ENCODE results near the gene NCK2.

NCK2 gene

DNA sequence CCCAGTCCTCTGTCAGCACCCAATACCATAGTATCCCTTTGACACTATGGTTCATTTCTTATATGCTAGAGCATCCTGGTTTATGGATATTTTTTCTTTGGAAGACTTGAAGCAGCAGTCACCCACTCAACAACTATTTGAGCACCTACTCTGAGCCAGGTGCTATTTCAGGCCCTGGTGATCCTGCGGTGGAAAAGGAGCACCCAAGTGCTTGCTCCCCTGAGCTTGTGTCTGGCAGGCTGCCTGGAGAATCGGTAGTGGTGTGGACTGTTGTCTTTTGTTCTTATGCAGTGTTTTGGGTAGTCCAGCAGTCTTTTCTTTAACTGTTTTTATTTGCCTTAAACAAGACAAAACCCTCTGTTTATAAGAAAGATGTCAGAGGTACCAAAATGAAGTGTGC lies 28.9 kb downstream of the NCK2 start:
- peaks cover 43 to 47% of the 10 kb centered on the region in 2 donors for H3K4me1 ChIP-seq (ENCODE audit: control insufficient read depth in 1 of 2, insufficient read depth in 2 of 2, low read length in 2 of 2)
- H3K9ac ChIP-seq (ENCODE audit: low read depth in 1 of 2, low read length in 2 of 2): no peak overlapping the region
- no peak overlapping the region for H3K27ac ChIP-seq (ENCODE audit: low read depth, low read length)
- H3K4me3 ChIP-seq (ENCODE audit: low read depth in 1 of 2, low read length in 2 of 2): no peak overlapping the region
- H3K9me3 ChIP-seq (ENCODE audit: control insufficient read depth in 1 of 2, low read length in 2 of 2): no peaks in the 10 kb centered on the region
- peaks cover 9 to 19% of the 10 kb centered on the region in 2 donors for H3K36me3 ChIP-seq (ENCODE audit: control insufficient read depth in 1 of 2, insufficient read depth in 2 of 2, low read length in 2 of 2)
- no peaks in the 10 kb centered on the region for H3K27me3 ChIP-seq (ENCODE audit: control insufficient read depth in 1 of 2, insufficient read depth in 2 of 2, low read length in 2 of 2)

DNA sequence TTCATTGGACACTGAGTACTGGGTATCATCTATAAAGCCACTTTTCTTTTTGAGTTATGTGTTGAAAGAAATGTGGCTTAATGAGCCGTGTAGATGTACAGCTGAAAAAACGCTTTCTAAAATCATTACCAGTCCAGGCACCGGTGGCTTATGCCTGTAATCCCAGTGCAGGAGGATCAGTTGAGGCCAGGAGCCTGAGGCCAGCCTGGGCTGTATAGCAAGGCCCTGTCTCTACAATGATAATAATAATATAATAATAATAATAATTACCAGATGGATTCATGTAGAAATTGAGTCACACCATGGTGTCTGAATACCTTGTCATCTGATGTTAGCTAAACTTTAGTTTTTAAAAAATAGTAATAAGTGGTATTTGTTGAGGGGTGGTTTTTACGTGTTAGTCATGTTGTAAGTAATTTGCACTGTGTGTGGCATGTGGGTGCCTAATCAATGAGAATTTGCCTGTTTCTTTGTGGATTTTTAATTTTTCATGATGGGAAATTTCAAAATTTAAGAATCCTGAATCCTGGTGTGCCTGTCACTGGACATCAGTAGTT lies 30.1 kb downstream of the NCK2 start:
- Histone ChIP-seq H3K36me3 (ENCODE audit: control insufficient read depth in 1 of 2, insufficient read depth in 2 of 2, low read length in 2 of 2) (peaks cover 9 to 19% of the 10 kb centered on the region in 2 donors), H3K27me3 (ENCODE audit: control insufficient read depth in 1 of 2, insufficient read depth in 2 of 2, low read length in 2 of 2) (no peaks in the 10 kb centered on the region), H3K4me3 (ENCODE audit: low read depth in 1 of 2, low read length in 2 of 2) (no peak overlapping the region), H3K9ac (ENCODE audit: low read depth in 1 of 2, low read length in 2 of 2) (no peak overlapping the region), H3K4me1 (ENCODE audit: control insufficient read depth in 1 of 2, insufficient read depth in 2 of 2, low read length in 2 of 2) (peaks cover 46 to 50% of the 10 kb centered on the region in 2 donors), H3K9me3 (ENCODE audit: control insufficient read depth in 1 of 2, low read length in 2 of 2) (no peaks in the 10 kb centered on the region), H3K27ac (ENCODE audit: low read depth, low read length) (no peak overlapping the region)

DNA sequence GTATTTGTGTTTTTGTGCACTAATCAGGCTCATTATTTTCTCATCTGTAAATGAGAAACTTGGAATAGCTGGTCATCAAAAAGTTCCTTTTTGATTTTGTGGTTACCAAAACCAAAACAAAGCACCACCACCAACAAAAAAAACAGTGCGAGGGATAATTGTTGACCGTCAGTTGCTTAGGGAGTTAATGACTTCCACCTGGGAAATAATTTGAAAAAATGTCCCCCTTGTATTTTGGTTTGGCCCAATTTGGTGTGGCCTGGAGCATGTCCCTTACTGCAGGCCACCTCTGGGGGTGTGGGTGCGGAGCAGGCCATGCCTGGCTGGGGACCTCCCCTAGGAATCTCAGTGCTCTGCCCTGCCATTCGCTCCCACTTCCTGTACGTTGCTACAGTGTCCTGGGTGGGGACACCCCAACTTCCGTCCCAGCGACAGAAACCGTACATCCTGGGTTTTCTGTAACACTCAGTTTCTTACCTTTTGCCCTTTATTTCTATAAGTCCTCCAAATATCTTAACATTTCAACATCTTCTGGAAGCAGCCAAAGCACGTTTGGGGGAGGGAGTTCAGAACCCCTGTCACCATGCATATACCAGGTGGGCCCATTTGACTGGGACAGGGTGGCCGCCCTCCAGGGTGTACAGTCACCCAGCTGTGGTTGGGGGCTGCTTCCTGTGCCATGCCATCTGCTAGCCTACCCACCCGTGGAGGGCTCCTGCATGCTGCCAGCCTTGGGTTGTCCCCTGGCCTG lies 31.3 kb downstream of the NCK2 start:
- H3K9ac ChIP-seq (ENCODE audit: low read depth in 1 of 2, low read length in 2 of 2): no peak overlapping the region
- H3K27ac ChIP-seq (ENCODE audit: low read depth, low read length): no peak overlapping the region
- H3K4me3 ChIP-seq (ENCODE audit: low read depth in 1 of 2, low read length in 2 of 2): peak overlapping the region in 1 of 2 donors; percentile 5
- H3K4me1 ChIP-seq (ENCODE audit: control insufficient read depth in 1 of 2, insufficient read depth in 2 of 2, low read length in 2 of 2): peaks cover 56 to 57% of the 10 kb centered on the region in 2 donors
- H3K9me3 ChIP-seq (ENCODE audit: control insufficient read depth in 1 of 2, low read length in 2 of 2): no peaks in the 10 kb centered on the region
- H3K36me3 ChIP-seq (ENCODE audit: control insufficient read depth in 1 of 2, insufficient read depth in 2 of 2, low read length in 2 of 2): peaks cover 9 to 22% of the 10 kb centered on the region in 2 donors
- no peaks in the 10 kb centered on the region for H3K27me3 ChIP-seq (ENCODE audit: control insufficient read depth in 1 of 2, insufficient read depth in 2 of 2, low read length in 2 of 2)

DNA sequence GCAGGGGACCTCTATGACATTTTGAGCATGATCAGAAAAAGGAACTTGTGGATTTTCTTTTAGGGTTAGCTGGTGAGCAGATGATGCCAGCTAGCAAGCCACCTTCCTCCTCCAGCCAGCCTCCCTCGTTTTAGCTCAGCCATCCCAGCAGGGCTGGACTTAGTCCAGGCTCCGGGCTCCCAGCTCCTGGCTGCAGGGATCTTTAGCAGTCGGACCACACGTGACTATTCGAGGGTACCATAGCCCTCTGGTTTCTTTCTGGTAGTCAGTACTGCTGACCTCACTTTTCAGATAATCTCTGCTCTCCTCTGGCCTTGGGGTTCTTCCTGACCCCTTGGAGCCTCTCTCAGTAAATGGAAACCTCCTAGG lies 31.8 kb downstream of the NCK2 start:
- peak overlapping the region in 1 of 2 donors; percentile 5 for H3K4me3 ChIP-seq (ENCODE audit: low read depth in 1 of 2, low read length in 2 of 2)
- H3K4me1 ChIP-seq (ENCODE audit: control insufficient read depth in 1 of 2, insufficient read depth in 2 of 2, low read length in 2 of 2): peaks cover 60 to 61% of the 10 kb centered on the region in 2 donors
- no peaks in the 10 kb centered on the region for H3K27me3 ChIP-seq (ENCODE audit: control insufficient read depth in 1 of 2, insufficient read depth in 2 of 2, low read length in 2 of 2)
- peaks cover 9 to 25% of the 10 kb centered on the region in 2 donors for H3K36me3 ChIP-seq (ENCODE audit: control insufficient read depth in 1 of 2, insufficient read depth in 2 of 2, low read length in 2 of 2)
- H3K27ac ChIP-seq (ENCODE audit: low read depth, low read length): no peak overlapping the region
- no peaks in the 10 kb centered on the region for H3K9me3 ChIP-seq (ENCODE audit: control insufficient read depth in 1 of 2, low read length in 2 of 2)
- peak overlapping the region in 1 of 2 donors; percentile 38 for H3K9ac ChIP-seq (ENCODE audit: low read depth in 1 of 2, low read length in 2 of 2)

DNA sequence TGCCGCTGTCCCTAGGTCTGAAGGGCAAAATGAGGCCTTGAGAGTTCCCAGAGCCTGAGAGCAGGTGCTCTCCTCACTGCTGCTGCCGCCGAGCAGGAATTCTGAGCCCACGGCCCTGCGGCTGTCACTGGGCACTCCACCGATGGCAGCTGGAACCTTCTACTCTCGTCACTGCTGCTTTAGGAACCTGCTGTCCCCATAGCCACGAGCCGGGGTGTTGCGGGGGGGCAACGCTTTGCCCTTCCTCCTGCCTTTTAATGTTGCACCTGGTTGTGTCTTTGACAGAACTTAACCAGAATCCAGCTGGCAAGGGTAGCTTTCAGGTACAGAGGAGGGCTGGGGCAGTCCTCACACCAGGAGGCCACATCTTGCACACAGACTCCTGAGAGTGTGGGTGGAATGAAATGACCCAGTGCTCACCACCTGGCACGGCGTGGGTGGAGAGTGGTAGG lies 32.3 kb downstream of the NCK2 start:
- Histone ChIP-seq H3K4me1 (ENCODE audit: control insufficient read depth in 1 of 2, insufficient read depth in 2 of 2, low read length in 2 of 2) (peaks cover 55 to 63% of the 10 kb centered on the region in 2 donors), H3K27me3 (ENCODE audit: control insufficient read depth in 1 of 2, insufficient read depth in 2 of 2, low read length in 2 of 2) (no peaks in the 10 kb centered on the region), H3K9me3 (ENCODE audit: control insufficient read depth in 1 of 2, low read length in 2 of 2) (no peaks in the 10 kb centered on the region), H3K4me3 (ENCODE audit: low read depth in 1 of 2, low read length in 2 of 2) (peak overlapping the region in 1 of 2 donors; percentile 8), H3K9ac (ENCODE audit: low read depth in 1 of 2, low read length in 2 of 2) (peak overlapping the region in 1 of 2 donors; percentile 38), H3K36me3 (ENCODE audit: control insufficient read depth in 1 of 2, insufficient read depth in 2 of 2, low read length in 2 of 2) (peaks cover 9 to 21% of the 10 kb centered on the region in 2 donors), H3K27ac (ENCODE audit: low read depth, low read length) (no peak overlapping the region)

DNA sequence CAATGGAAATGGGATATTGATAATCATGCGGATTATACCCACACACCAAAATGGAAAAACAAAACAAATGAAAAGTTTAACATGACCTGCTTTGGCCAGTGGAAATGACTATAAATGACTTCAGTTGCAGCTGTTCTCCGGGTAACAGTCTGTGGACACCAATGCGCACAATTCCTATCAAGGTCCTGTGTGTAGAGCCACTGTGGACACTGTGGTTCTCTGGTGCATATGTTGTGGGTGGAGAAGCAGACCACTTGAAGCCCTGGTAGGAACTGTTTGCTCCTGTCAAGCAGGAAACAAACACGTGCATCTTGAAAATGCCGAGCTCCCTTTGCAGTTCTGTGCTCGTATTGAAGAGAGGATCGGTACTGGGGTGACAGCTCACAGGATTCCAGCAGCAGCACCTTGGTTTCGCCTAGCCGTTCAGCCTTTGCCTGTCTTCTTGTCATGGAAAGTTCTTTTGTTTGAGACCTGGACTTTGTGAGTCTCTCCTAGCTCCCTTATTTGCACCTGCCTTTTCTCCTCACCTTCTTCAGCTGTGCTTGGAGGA lies 32.9 kb downstream of the NCK2 start:
- Histone ChIP-seq H3K27ac (ENCODE audit: low read depth, low read length) (no peak overlapping the region), H3K9ac (ENCODE audit: low read depth in 1 of 2, low read length in 2 of 2) (peak overlapping the region in 1 of 2 donors; percentile 38), H3K4me3 (ENCODE audit: low read depth in 1 of 2, low read length in 2 of 2) (peak overlapping the region in 1 of 2 donors; percentile 8), H3K4me1 (ENCODE audit: control insufficient read depth in 1 of 2, insufficient read depth in 2 of 2, low read length in 2 of 2) (peaks cover 51 to 63% of the 10 kb centered on the region in 2 donors), H3K9me3 (ENCODE audit: control insufficient read depth in 1 of 2, low read length in 2 of 2) (no peaks in the 10 kb centered on the region), H3K27me3 (ENCODE audit: control insufficient read depth in 1 of 2, insufficient read depth in 2 of 2, low read length in 2 of 2) (no peaks in the 10 kb centered on the region), H3K36me3 (ENCODE audit: control insufficient read depth in 1 of 2, insufficient read depth in 2 of 2, low read length in 2 of 2) (peaks cover 6 to 16% of the 10 kb centered on the region in 2 donors)

DNA sequence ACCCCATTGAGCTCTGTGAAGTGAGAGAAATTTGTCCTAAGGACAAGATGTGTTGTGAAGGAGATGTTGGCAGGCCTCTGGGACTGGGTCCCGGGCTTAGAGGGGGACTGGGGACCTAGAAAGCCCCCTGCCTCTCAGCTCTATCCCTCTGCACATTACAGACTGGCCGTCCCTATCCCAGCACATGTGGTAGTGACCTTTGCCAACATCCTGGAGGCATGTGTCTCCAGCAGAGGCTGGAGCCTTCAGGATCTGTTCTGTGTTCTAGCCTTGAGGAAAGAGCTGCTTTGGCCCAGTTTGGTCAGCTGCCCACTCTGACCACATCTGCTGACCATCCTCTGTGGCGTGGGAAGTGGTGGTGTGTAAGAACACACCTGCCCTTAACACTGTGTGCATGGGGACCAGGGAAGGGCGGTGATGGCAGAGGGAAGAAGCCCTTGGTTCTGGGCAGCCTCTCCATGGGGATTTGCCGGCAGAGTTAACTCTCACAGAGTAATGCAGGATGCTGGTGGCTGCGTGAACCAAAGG lies 33.4 kb downstream of the NCK2 start:
- Histone ChIP-seq H3K4me1 (ENCODE audit: control insufficient read depth in 1 of 2, insufficient read depth in 2 of 2, low read length in 2 of 2) (peaks cover 51 to 63% of the 10 kb centered on the region in 2 donors), H3K9me3 (ENCODE audit: control insufficient read depth in 1 of 2, low read length in 2 of 2) (no peaks in the 10 kb centered on the region), H3K27ac (ENCODE audit: low read depth, low read length) (no peak overlapping the region), H3K9ac (ENCODE audit: low read depth in 1 of 2, low read length in 2 of 2) (no peak overlapping the region), H3K4me3 (ENCODE audit: low read depth in 1 of 2, low read length in 2 of 2) (no peak overlapping the region), H3K36me3 (ENCODE audit: control insufficient read depth in 1 of 2, insufficient read depth in 2 of 2, low read length in 2 of 2) (peaks cover 5 to 14% of the 10 kb centered on the region in 2 donors), H3K27me3 (ENCODE audit: control insufficient read depth in 1 of 2, insufficient read depth in 2 of 2, low read length in 2 of 2) (no peaks in the 10 kb centered on the region)

DNA sequence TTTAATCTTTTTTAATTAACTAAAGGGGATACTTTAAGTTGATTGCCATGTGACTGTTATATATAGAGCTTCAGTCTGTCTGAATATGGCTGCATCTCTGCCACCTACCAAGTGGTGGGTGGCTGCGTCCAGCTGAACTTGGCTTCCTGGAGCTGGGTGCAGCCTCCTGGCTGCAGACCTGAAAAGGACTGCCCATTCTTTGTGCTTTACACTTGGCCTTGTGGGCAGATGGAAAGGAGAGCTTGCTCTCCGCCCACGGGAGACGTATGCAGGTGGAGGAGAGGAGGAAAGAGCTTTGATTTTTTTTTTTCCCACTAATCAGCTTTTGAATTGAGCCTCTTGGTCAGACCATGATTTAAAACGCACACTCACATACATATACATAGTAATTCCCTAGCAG lies 34.7 kb downstream of the NCK2 start:
- no peaks in the 10 kb centered on the region for H3K27me3 ChIP-seq (ENCODE audit: control insufficient read depth in 1 of 2, insufficient read depth in 2 of 2, low read length in 2 of 2)
- H3K4me1 ChIP-seq (ENCODE audit: control insufficient read depth in 1 of 2, insufficient read depth in 2 of 2, low read length in 2 of 2): peaks cover 51 to 60% of the 10 kb centered on the region in 2 donors
- no peaks in the 10 kb centered on the region for H3K9me3 ChIP-seq (ENCODE audit: control insufficient read depth in 1 of 2, low read length in 2 of 2)
- H3K27ac ChIP-seq (ENCODE audit: low read depth, low read length): no peak overlapping the region
- H3K36me3 ChIP-seq (ENCODE audit: control insufficient read depth in 1 of 2, insufficient read depth in 2 of 2, low read length in 2 of 2): peaks cover 0 to 18% of the 10 kb centered on the region in 2 donors
- no peak overlapping the region for H3K9ac ChIP-seq (ENCODE audit: low read depth in 1 of 2, low read length in 2 of 2)
- no peak overlapping the region for H3K4me3 ChIP-seq (ENCODE audit: low read depth in 1 of 2, low read length in 2 of 2)

DNA sequence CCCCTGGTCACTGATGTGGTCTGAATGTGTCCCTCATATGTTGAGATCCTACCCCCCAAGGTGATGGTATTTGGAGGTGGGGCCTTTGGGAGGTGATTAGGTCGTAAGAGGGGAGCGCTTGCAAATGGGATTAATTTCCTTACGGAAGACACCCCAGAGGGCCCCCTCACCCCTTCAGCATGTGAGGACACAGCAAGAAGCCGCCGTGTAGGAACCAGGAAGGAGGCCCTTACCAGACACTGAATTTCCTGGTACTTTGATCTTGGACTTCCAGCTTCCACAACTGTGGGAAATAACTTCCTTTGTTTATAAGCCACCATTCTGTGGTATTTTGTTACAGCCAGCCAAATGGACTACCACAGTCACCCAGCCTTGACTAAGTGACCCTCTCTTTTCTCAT lies 35.9 kb downstream of the NCK2 start:
- H3K4me1 ChIP-seq (ENCODE audit: control insufficient read depth in 1 of 2, insufficient read depth in 2 of 2, low read length in 2 of 2): peaks cover 51 to 61% of the 10 kb centered on the region in 2 donors

More for the DNA sequence above, 35.9 kb downstream of the NCK2 start:
- Histone ChIP-seq H3K9me3 (ENCODE audit: control insufficient read depth in 1 of 2, low read length in 2 of 2) (no peaks in the 10 kb centered on the region), H3K9ac (ENCODE audit: low read depth in 1 of 2, low read length in 2 of 2) (no peak overlapping the region), H3K27ac (ENCODE audit: low read depth, low read length) (no peak overlapping the region), H3K36me3 (ENCODE audit: control insufficient read depth in 1 of 2, insufficient read depth in 2 of 2, low read length in 2 of 2) (peaks cover 0 to 19% of the 10 kb centered on the region in 2 donors), H3K4me3 (ENCODE audit: low read depth in 1 of 2, low read length in 2 of 2) (no peak overlapping the region), H3K27me3 (ENCODE audit: control insufficient read depth in 1 of 2, insufficient read depth in 2 of 2, low read length in 2 of 2) (no peaks in the 10 kb centered on the region)

Measured in duodenal mucosa (tissue), 2 donors.